Fibroblast of lung (primary cell): ENCODE measurements around the gene PDE1A.

Experiments used
- EZH2 ChIP-seq: IDR thresholded peaks from 2 replicates; pipeline ENCODE4 v1.5.1; 2012; ENCODE audit warnings: low read length, control low read depth, mild to moderate bottlenecking; ENCODE audit errors: missing control alignments
- TF ChIP-seq, protein P1 (sequence below), 2 donors: IDR thresholded peaks in 1 of 2; conservative IDR thresholded peaks in 1 of 2; 1 replicate in 1 of 2; 2 replicates in 1 of 2; pipeline ENCODE4 v1.5.1; 2011 to 2012; ENCODE audit warnings: low read length in 2 of 2, control low read depth in 1 of 2, inconsistent platforms in 1 of 2, low read depth in 1 of 2, mild to moderate bottlenecking in 1 of 2

DNA sequence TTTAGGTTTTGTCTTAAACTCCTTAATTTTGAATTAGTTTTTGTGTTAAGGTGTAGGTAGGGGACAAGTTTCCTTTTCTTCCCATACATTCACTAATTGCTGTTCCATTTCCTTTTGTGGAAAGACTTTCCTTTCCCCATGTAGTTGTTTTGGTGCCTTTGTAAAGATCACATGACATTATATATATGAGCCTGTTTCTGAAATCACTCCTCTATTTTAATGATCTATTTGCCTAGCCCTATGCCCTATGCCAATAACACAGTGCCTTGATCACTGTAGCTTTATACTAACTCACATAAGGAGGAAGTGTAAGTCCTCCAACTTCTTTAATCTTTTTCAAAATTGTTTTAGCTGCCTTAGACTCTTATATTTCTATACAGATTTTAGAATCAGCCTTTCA lies 229.3 kb downstream of the PDE1A start:
- no peak for TF ChIP-seq EZH2
- TF ChIP-seq, protein P1, sequence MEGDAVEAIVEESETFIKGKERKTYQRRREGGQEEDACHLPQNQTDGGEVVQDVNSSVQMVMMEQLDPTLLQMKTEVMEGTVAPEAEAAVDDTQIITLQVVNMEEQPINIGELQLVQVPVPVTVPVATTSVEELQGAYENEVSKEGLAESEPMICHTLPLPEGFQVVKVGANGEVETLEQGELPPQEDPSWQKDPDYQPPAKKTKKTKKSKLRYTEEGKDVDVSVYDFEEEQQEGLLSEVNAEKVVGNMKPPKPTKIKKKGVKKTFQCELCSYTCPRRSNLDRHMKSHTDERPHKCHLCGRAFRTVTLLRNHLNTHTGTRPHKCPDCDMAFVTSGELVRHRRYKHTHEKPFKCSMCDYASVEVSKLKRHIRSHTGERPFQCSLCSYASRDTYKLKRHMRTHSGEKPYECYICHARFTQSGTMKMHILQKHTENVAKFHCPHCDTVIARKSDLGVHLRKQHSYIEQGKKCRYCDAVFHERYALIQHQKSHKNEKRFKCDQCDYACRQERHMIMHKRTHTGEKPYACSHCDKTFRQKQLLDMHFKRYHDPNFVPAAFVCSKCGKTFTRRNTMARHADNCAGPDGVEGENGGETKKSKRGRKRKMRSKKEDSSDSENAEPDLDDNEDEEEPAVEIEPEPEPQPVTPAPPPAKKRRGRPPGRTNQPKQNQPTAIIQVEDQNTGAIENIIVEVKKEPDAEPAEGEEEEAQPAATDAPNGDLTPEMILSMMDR (conservative IDR thresholded peaks at IDR 0.05 in 1 of 2, IDR thresholded peaks at IDR 0.05 in 1 of 2; ENCODE audit: low read depth in 1 of 2, low read length in 2 of 2), result no peak
